Common myeloid progenitor, CD34-positive (primary cell): ENCODE results near the gene ADNP.

ENCODE experiments used
- CTCF ChIA-PET: fragments of 350-600 bp; sonication (Branson Sonifier 250); formaldehyde crosslinking; loops from one replicate; lab custom pipeline; 2021; ENCODE audit warnings: antibody characterized with exemption; lab: Charles Lee
- POLR2A ChIA-PET: fragments of 350-600 bp; sonication (Branson Sonifier 250); formaldehyde crosslinking; loops from one replicate; lab custom pipeline; 2021; ENCODE audit warnings: antibody characterized with exemption; lab: Charles Lee
- DNase-seq, 3 donors: peaks; one replicate each; pipeline versions ENCODE4 v3.0.0 to v3.0.0-alpha.2; 2013
- H3K27ac ChIP-seq, 2 experiments: 1 replicate in 1 of 2; 2 replicates in 1 of 2; pipeline ENCODE4 v1.7.0; 2013; ENCODE audit warnings: inconsistent platforms in 2 of 2, low read length in 2 of 2, mild to moderate bottlenecking in 2 of 2, low read depth in 1 of 2, moderate library complexity in 1 of 2; ENCODE audit not compliant: severe bottlenecking in 2 of 2, insufficient read depth in 1 of 2, poor library complexity in 1 of 2
- H3K27me3 ChIP-seq, 5 experiments: replicated peaks in 2 of 5; 1 replicate in 3 of 5; 2 replicates in 2 of 5; pipeline versions ENCODE4 v1.6.1 to v1.7.0; 2013; ENCODE audit warnings: low read length in 4 of 5, mild to moderate bottlenecking in 2 of 5, moderate library complexity in 2 of 5, inconsistent platforms in 1 of 5; ENCODE audit not compliant: insufficient read depth in 5 of 5, control insufficient read depth in 4 of 5
- H3K36me3 ChIP-seq, 4 experiments: 1 replicate in 2 of 4; 2 replicates in 2 of 4; pipeline versions ENCODE4 v1.6.1 to v1.7.0; 2013; ENCODE audit warnings: low read length in 3 of 4, control low read depth in 1 of 4, mild to moderate bottlenecking in 1 of 4; ENCODE audit not compliant: control insufficient read depth in 4 of 4, insufficient read depth in 4 of 4
- H3K4me1 ChIP-seq, 4 experiments: 1 replicate in 3 of 4; 2 replicates in 1 of 4; pipeline versions ENCODE4 v1.6.1 to v1.7.1; 2013; ENCODE audit warnings: low read length in 3 of 4, mild to moderate bottlenecking in 3 of 4, control low read depth in 1 of 4, inconsistent platforms in 1 of 4, moderate library complexity in 1 of 4; ENCODE audit not compliant: control insufficient read depth in 4 of 4, insufficient read depth in 4 of 4; ENCODE audit errors: control extremely low read depth in 1 of 4
- H3K4me3 ChIP-seq, 7 experiments: 1 replicate in 4 of 7; 2 replicates in 3 of 7; pipeline versions ENCODE4 v1.5.1 to v1.7.0; 2013; ENCODE audit warnings: mild to moderate bottlenecking in 7 of 7, low read length in 6 of 7, moderate library complexity in 6 of 7, inconsistent platforms in 2 of 7, low read depth in 2 of 7, control low read depth in 1 of 7; ENCODE audit not compliant: insufficient read depth in 4 of 7, control insufficient read depth in 1 of 7; ENCODE audit errors: extremely low read depth in 1 of 7
- H3K9me3 ChIP-seq, 5 experiments: 1 replicate in 4 of 5; 2 replicates in 1 of 5; pipeline versions ENCODE4 v1.6.1 to v1.7.1; 2013; ENCODE audit warnings: low read length in 4 of 5, mild to moderate bottlenecking in 2 of 5, inconsistent platforms in 1 of 5, low read depth in 1 of 5, moderate library complexity in 1 of 5; ENCODE audit not compliant: control insufficient read depth in 4 of 5, insufficient read depth in 2 of 5; ENCODE audit errors: control extremely low read depth in 1 of 5
- WGBS: methylation state at CpG from one replicate; pipeline ENCODE4 v1.1.5; 2013; ENCODE audit not compliant: insufficient coverage; 5-methylcytosine and 5-hydroxymethylcytosine counted together

The ADNP gene

DNA sequence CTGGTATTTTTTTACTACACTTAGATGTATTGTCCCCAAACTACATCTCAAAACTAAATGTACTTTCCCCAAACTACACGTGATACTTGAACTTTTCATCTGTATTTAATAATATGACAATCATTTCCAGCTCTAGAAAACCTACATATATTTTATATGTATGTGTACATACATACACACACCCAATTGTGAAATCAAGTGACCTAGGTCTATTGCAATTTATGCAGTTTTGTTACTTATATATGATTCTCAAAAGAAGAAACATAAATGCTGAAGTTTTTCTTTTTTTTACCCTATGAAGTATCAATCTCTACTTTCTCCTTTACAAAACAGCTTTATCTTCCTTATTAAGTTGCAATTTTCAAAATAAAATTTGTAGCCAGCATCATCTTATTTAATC, 4.7 kb downstream of the ADNP start:
- no peak for DNase-seq
- CTCF ChIA-PET, result interaction anchor here (1.2 to 6.9 kb wide), 4 partner anchors 10 to 132 kb away, joined by 4 to 44 read pairs (median 7); partner anchors contain the start of gene BCAS4
- no peaks in the 10 kb centered on the region for H3K9me3 ChIP-seq
- no peaks in the 10 kb centered on the region for H3K27me3 ChIP-seq
- POLR2A ChIA-PET, result interaction anchor here (0.6 kb wide), 1 partner anchor 132 kb away, joined by 4 read pairs; the partner anchor contains the start of gene BCAS4
- H3K4me1 ChIP-seq, result peaks cover 18 to 44% (median 25%) of the 10 kb centered on the region in 4 experiments
- H3K36me3 ChIP-seq, result peaks cover 9 to 59% (median 18%) of the 10 kb centered on the region in 4 experiments
- no peak overlapping the region for H3K27ac ChIP-seq
- WGBS, result no CpG with 5 or more reads among the region's 1 CpG
- no peak overlapping the region for H3K4me3 ChIP-seq

DNA sequence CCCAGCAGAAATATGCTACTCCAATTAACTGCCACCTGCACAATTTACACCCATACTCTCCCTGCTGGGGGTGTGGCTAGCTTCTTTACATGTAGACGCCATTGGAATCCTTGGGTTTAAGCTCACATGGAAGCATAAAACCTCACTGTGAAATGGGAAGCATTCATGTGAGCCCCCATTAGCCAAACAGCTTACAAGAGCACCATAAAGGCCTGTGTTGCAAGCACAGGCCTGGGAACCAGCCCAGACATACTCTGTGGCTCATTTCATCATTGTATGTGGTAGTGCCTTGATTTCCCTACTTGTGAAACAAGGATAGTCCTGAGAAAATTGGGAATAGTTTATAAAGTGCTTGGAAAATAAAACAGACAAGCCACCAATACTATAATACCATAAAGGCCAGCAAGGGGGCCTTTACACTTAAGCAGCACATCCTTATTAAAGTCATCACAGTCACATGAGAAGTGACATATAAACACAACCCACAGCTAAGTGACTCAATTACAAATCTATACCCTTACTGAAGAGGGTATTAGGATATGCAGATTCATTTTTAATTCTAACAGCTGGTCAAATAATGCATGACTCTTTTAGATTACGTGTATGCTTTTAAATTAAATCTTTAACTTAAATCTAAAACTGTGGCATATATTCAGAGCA, 6.8 kb downstream of the ADNP start:
- Histone ChIP-seq H3K4me3 (no peak overlapping the region), H3K9me3 (no peaks in the 10 kb centered on the region), H3K27ac (no peak overlapping the region), H3K36me3 (peaks cover 13 to 65% (median 22%) of the 10 kb centered on the region in 4 experiments), H3K27me3 (no peaks in the 10 kb centered on the region), H3K4me1 (peaks cover 14 to 47% (median 22%) of the 10 kb centered on the region in 4 experiments)
- WGBS, result no CpG with 5 or more reads among the region's 2 CpGs
- ChIA-PET POLR2A (interaction anchor here (1.0 kb wide), 1 partner anchor 9 kb away, joined by 5 read pairs; no protein-coding TSS in a partner anchor), CTCF (interaction anchor here (1.0 to 6.9 kb wide), 5 partner anchors 9 to 133 kb away, joined by 5 to 44 read pairs (median 6); partner anchors contain the start of gene BCAS4)
- no peak for DNase-seq

DNA sequence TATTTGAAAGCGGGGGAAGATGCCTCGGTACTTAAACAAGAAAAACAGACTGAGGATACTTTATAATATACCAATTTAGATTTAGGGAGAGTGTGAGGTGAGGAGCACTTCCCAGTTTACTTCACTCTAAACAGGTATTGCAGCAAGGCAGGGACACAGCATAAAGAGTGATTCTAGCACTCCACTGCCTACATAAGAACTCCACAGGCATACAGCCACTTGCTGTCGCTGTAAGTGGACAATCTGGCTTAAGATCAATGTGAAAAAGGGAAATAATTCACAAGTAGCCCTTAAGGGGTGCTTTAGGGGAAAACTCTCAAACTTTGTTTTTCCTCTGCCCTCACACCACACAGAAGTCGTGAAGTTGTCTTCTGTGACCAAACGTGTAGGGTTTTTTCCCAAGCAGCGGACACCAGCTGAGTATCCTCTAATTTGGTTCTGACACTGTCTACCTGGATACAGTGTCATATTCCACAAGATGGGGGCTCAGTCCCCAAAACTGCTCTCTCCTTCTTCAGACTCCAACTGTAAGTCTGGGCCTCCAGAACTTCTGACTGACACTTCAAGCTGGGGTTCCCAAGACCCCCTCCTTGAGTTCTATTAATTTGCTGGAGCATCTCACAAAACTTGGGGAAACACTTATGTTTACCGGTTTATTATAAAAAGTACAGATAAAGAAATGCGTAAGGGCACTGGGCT, 9.3 kb downstream of the ADNP start:
- H3K36me3 ChIP-seq, result peaks cover 5 to 54% (median 15%) of the 10 kb centered on the region in 4 experiments

DNA sequence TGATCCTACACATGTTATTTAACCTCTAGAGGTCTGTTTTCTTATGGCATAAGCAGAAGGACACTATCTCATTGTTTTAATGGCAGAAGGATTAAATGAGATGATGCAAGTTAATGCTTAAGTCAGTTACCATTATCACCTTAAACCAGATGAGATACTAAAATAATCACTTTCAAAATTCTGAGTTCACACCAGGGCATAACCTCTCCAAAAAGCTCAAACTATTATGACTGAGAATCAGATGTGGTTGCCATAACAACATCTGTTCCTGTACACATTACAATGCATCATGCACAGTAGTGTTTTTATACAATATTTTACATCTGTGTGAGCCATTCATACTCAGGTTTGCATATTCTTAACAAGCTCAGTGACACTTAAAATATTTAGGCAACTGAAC, 10.2 kb downstream of the ADNP start:
- H3K4me1 ChIP-seq, result peaks cover 0 to 29% (median 11%) of the 10 kb centered on the region in 4 experiments
- ChIA-PET POLR2A (interaction anchor here (0.8 to 1.5 kb wide), 2 partner anchors 9 to 10 kb away, joined by 5 read pairs; partner anchors contain the start of gene ADNP), CTCF (interaction anchor here (1.0 to 5.3 kb wide), 6 partner anchors 9 to 130 kb away, joined by 3 to 33 read pairs (median 6); partner anchors contain the start of genes ADNP and BCAS4)
- H3K27ac ChIP-seq, result peak overlapping the region; percentile 70 to 88
- DNase-seq, result peak; percentile 44 to 85 (median 71)
- H3K36me3 ChIP-seq, result peaks cover 7 to 53% (median 16%) of the 10 kb centered on the region in 4 experiments
- H3K9me3 ChIP-seq, result no peaks in the 10 kb centered on the region
- no peak overlapping the region for H3K4me3 ChIP-seq
- no peaks in the 10 kb centered on the region for H3K27me3 ChIP-seq

More for the DNA sequence above, 9.3 kb downstream of the ADNP start:
- Histone ChIP-seq H3K27ac (peak overlapping the region; percentile 70 to 88), H3K4me3 (no peak overlapping the region), H3K4me1 (peaks cover 0 to 27% (median 8%) of the 10 kb centered on the region in 4 experiments), H3K27me3 (no peaks in the 10 kb centered on the region), H3K9me3 (no peaks in the 10 kb centered on the region)
- no peak for DNase-seq
- POLR2A ChIA-PET, result interaction anchor here (0.7 to 1.5 kb wide), 3 partner anchors 9 to 13 kb away, joined by 5 read pairs; partner anchors contain the start of gene ADNP
- WGBS, result 88% methylated on average over 4 of the region's 8 CpGs
- CTCF ChIA-PET, result interaction anchor here (1.0 to 5.3 kb wide), 5 partner anchors 7 to 131 kb away, joined by 3 to 33 read pairs (median 5); partner anchors contain the start of gene ADNP

DNA sequence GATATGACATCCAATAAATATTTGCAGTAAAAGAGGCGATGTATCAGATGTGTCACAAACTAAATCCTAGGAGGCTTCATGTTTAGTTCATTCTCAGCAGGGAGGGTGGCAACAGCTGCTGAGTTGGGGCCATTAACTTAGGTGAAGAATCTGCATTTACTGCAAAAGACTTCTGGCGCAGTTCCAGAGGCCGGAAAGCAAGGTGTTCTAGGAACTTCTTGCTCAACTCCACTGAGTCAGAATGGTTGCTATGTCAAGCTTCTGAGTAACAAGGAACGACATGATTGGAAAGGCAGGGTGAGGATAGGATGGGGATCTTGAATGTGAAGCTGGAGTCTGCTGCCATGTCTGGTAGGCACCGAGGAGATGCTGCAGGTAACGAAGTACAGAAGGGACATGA, 11.7 kb downstream of the ADNP start:
- no peaks in the 10 kb centered on the region for H3K9me3 ChIP-seq
- peaks cover 5 to 39% (median 13%) of the 10 kb centered on the region in 4 experiments for H3K4me1 ChIP-seq
- peaks cover 7 to 42% (median 14%) of the 10 kb centered on the region in 4 experiments for H3K36me3 ChIP-seq
- DNase-seq, result no peak
- H3K27ac ChIP-seq, result no peak overlapping the region
- no peaks in the 10 kb centered on the region for H3K27me3 ChIP-seq
- POLR2A ChIA-PET, result interaction anchor here (1.4 kb wide), 1 partner anchor 11 kb away, joined by 3 read pairs; no protein-coding TSS in a partner anchor
- H3K4me3 ChIP-seq, result no peak overlapping the region
- CTCF ChIA-PET, result interaction anchor here (1.0 to 5.3 kb wide), 5 partner anchors 9 to 125 kb away, joined by 3 to 33 read pairs (median 6); partner anchors contain the start of genes ADNP and BCAS4
- 90% methylated on average over 6 of the region's 6 CpGs for WGBS

DNA sequence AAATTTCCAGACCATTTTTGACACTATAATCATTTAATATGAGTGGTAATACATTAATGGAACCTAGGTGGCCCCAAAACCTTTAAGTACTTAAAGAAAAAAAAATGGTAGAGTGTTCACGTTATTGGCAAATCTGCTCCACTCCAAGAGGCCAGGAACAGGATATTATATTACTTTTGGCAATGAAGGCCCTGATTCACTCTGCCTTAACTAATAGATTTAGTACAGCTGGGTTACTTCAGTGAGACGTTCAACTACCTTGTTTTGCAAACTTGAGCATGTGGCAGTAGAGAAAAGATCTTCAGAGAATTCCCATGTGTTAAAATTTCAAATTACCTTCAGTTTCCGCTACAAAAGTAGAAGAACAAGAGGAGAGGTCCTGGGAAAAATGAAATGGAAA, 12.8 kb downstream of the ADNP start:
- peaks cover 5 to 37% (median 13%) of the 10 kb centered on the region in 4 experiments for H3K4me1 ChIP-seq
- H3K4me3 ChIP-seq, result no peak overlapping the region
- H3K27ac ChIP-seq, result peak overlapping the region in 1 of 2 experiments; percentile 38
- no peak for DNase-seq
- CTCF ChIA-PET, result interaction anchor here (0.7 to 5.3 kb wide), 3 partner anchors 8 to 22 kb away, joined by 3 to 33 read pairs (median 6); partner anchors contain the start of gene ADNP
- no peaks in the 10 kb centered on the region for H3K9me3 ChIP-seq
- no peaks in the 10 kb centered on the region for H3K27me3 ChIP-seq
- POLR2A ChIA-PET, result interaction anchor here (0.7 to 1.4 kb wide), 2 partner anchors 9 to 10 kb away, joined by 3 to 7 read pairs; no protein-coding TSS in a partner anchor
- H3K36me3 ChIP-seq, result peaks cover 7 to 44% (median 15%) of the 10 kb centered on the region in 4 experiments
- 80% methylated on average over 1 of the region's 3 CpGs for WGBS
